GM12892 (cell line): ENCODE data around the gene RHEBL1.

ENCODE experiments used
- POLR2A ChIP-seq: IDR thresholded peaks from 2 replicates; pipeline ENCODE4 v1.6.1; 2011; ENCODE audit warnings: low read depth, low read length, control low read depth
- TAF1 ChIP-seq: IDR thresholded peaks from 2 replicates; pipeline ENCODE4 v1.6.1; 2011; ENCODE audit warnings: low read depth, mild to moderate bottlenecking, control low read depth, low read length, borderline replicate concordance

- TF ChIP-seq TAF1 (no peak), POLR2A (no peak)
Measured at GRCh38 chr12:49054524-49054923, 15.3 kb downstream of the RHEBL1 start.
